Prostate gland (tissue), 2 donors: Measurements from ENCODE around the gene LRRC63.

ENCODE experiments used
- POLR2A ChIP-seq: fragments of 450-650 bp; IDR thresholded peaks from one replicate; pipeline ENCODE4 v1.6.1; 2016; ENCODE audit warnings: antibody characterized with exemption, mild to moderate bottlenecking
- TF ChIP-seq, protein P1 (sequence below), 4 experiments: fragments of 200-600 bp in 2 of 4; fragments of 450-650 bp in 2 of 4; sonication (generic) in 2 of 4; IDR thresholded peaks; 1 replicate in 3 of 4; 2 replicates in 1 of 4; pipeline ENCODE4 v1.5.1; 2016 to 2019; ENCODE audit warnings: antibody characterized with exemption in 4 of 4, mild to moderate bottlenecking in 2 of 4, moderate library complexity in 2 of 4

DNA sequence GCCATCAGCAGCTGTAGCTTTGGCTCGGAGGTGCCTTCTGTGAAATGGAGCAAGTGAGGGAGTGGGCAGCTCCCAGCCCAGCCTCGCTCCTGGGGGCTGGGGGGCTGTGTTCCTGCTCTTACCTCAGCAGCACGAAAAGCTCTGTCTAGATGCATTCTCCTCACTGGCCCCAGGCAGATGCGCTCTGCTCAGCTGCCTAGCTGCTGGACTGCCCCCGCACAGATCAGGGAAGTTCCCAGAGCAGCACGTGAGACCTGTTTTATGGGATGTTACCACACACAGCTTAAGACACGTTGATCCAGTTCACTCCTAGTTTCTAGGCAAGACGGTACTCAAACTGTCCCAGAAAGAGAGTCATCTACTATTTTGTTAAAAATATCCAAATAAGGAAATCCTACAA lies 43.4 kb upstream of the LRRC63 start:
- TF ChIP-seq POLR2A = peak; percentile 12
- TF ChIP-seq, protein P1, sequence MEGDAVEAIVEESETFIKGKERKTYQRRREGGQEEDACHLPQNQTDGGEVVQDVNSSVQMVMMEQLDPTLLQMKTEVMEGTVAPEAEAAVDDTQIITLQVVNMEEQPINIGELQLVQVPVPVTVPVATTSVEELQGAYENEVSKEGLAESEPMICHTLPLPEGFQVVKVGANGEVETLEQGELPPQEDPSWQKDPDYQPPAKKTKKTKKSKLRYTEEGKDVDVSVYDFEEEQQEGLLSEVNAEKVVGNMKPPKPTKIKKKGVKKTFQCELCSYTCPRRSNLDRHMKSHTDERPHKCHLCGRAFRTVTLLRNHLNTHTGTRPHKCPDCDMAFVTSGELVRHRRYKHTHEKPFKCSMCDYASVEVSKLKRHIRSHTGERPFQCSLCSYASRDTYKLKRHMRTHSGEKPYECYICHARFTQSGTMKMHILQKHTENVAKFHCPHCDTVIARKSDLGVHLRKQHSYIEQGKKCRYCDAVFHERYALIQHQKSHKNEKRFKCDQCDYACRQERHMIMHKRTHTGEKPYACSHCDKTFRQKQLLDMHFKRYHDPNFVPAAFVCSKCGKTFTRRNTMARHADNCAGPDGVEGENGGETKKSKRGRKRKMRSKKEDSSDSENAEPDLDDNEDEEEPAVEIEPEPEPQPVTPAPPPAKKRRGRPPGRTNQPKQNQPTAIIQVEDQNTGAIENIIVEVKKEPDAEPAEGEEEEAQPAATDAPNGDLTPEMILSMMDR (IDR thresholded peaks at IDR 0.05) = peak in 1 of 4 experiments; percentile 11
